Upper lobe of left lung (tissue), 6 donors: Measurements from ENCODE around the gene PRDM16. TPM values are rescaled to one million over a fixed set of nuclear protein-coding genes. Genes with fewer than 3 reads are reported as not detected.

Source experiments
- ATAC-seq, 2 donors: fragments of 200-7000 bp; cut with Tn5 transposase; one replicate each; pipeline ENCODE4 v1.9.1; 2022; ENCODE audit warnings: mild to moderate bottlenecking in 2 of 2, moderate library complexity in 2 of 2; ENCODE audit not compliant: low FRiP score in 2 of 2
- DNase-seq, 2 donors: peaks; one replicate each; pipeline ENCODE4 v3.0.0-alpha.2; 2019 to 2020
- H3K27ac ChIP-seq, 4 donors: fragments of 200-600 bp; sonication (generic); one replicate each; pipeline ENCODE4 v1.5.1; 2016 to 2019
- H3K27me3 ChIP-seq, 4 donors: fragments of 200-600 bp; sonication (generic); one replicate each; pipeline ENCODE4 v1.5.1; 2017 to 2019
- H3K36me3 ChIP-seq, 4 donors: fragments of 200-600 bp; sonication (generic); one replicate each; pipeline ENCODE4 v1.5.1; 2016 to 2019
- H3K4me1 ChIP-seq, 4 donors: fragments of 200-600 bp; sonication (generic); one replicate each; pipeline ENCODE4 v1.5.1; 2018 to 2019
- H3K4me3 ChIP-seq, 4 donors: fragments of 200-600 bp; sonication (generic); one replicate each; pipeline ENCODE4 v1.5.1; 2017 to 2019; ENCODE audit warnings: mild to moderate bottlenecking in 2 of 4, moderate library complexity in 1 of 4
- H3K9me3 ChIP-seq, 4 donors: fragments of 200-600 bp; sonication (generic); one replicate each; pipeline ENCODE4 v1.5.1; 2018 to 2019
- EP300 ChIP-seq, 4 donors: sonication (generic); formaldehyde crosslinking; IDR thresholded peaks; one replicate each; pipeline ENCODE4 v1.5.1; 2017; ENCODE audit warnings: antibody characterized with exemption in 4 of 4, control low read depth in 2 of 4
- POLR2A ChIP-seq, 4 donors: fragments of 450-650 bp; IDR thresholded peaks; one replicate each; pipeline ENCODE4 v1.5.1; 2016 to 2017; ENCODE audit warnings: antibody characterized with exemption in 4 of 4, mild to moderate bottlenecking in 2 of 4
- POLR2AphosphoS5 ChIP-seq, 2 donors: sonication (generic); formaldehyde crosslinking; IDR thresholded peaks; one replicate each; pipeline ENCODE4 v1.5.1; 2017; ENCODE audit warnings: antibody characterized with exemption in 2 of 2
- WGBS, 2 donors: methylation state at CpG; one replicate each; pipeline ENCODE4 v1.1.5; 2017 to 2018; 5-methylcytosine and 5-hydroxymethylcytosine counted together
- total RNA-seq, 6 donors: library from RNA; depleted of rRNA in 4 of 6; stranded (reverse); fragments of >200 nt in 4 of 6; gene quantifications; one replicate each; pipeline versions ENCODE4 v1.1.0 to v1.2.1, GENCODE V29; 2016 to 2021
- TF ChIP-seq, protein P1 (sequence below), 6 experiments: fragments of 450-650 bp in 4 of 6; fragments of 200-600 bp in 2 of 6; sonication (generic) in 2 of 6; IDR thresholded peaks; one replicate each; pipeline ENCODE4 v1.5.1; 2016 to 2019; ENCODE audit warnings: antibody characterized with exemption in 6 of 6
- donor health status: DM: no; HTN: no; CAD: no; lungs with moderate emphysema.
- donor health status: DM: no; HTN: yes; CAD: no; lungs with severe emphysema.

Gene PRDM16
- total RNA-seq, 6 donors from 2014 or later = 12.3 to 54.5 (median 21.2) TPM

DNA sequence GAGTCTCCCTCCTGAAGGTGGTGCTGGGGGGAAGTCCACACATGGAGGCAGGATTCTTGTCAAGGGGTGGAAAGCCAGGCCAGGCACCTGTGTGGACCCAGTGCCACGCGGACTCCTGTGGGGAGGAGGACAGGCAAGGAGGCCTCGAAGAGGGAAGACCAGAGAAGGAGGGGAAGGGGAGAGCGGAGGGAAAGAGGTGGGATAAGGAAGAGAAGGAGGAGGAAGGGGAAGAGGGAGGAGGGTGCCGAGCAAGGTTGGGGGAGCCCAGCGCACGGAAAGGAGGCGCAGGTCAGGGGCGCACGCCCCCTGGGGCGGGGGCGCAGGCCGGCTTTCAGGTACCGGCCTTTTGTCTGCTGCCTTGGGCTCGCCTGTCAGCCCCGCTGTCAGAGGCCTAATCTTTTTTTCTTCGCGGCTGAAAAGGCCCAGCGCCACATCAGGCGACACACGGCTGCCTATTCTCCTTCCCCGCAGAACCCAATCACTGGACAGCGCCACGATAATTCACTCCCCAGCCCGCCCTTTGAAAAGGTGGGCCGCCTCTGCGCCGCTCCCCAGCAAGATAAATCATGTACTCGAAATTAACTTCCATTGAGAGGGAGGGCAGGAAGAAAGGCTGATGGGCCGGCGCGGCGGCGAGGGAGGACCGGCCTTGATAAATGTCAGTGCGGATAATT, 42.5 kb downstream of the PRDM16 start:
- Histone ChIP-seq H3K4me3 (no peak overlapping the region), H3K4me1 (peaks cover 0 to 14% (median 0%) of the 10 kb centered on the region in 4 donors), H3K9me3 (peaks cover 0 to 5% (median 0%) of the 10 kb centered on the region in 4 donors), H3K27ac (no peak overlapping the region), H3K36me3 (no peaks in the 10 kb centered on the region), H3K27me3 (no peaks in the 10 kb centered on the region)
- ATAC-seq = no peak
- DNase-seq = peak in 1 of 2 donors; percentile 72
- TF ChIP-seq, protein P1, sequence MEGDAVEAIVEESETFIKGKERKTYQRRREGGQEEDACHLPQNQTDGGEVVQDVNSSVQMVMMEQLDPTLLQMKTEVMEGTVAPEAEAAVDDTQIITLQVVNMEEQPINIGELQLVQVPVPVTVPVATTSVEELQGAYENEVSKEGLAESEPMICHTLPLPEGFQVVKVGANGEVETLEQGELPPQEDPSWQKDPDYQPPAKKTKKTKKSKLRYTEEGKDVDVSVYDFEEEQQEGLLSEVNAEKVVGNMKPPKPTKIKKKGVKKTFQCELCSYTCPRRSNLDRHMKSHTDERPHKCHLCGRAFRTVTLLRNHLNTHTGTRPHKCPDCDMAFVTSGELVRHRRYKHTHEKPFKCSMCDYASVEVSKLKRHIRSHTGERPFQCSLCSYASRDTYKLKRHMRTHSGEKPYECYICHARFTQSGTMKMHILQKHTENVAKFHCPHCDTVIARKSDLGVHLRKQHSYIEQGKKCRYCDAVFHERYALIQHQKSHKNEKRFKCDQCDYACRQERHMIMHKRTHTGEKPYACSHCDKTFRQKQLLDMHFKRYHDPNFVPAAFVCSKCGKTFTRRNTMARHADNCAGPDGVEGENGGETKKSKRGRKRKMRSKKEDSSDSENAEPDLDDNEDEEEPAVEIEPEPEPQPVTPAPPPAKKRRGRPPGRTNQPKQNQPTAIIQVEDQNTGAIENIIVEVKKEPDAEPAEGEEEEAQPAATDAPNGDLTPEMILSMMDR (IDR thresholded peaks at IDR 0.05) = no peak
- TF ChIP-seq POLR2A (IDR thresholded peaks at IDR 0.05) = no peak
- TF ChIP-seq EP300 (IDR thresholded peaks at IDR 0.05) = no peak
- no peak for TF ChIP-seq POLR2AphosphoS5 (IDR thresholded peaks at IDR 0.05)
- 80 to 82% methylated on average over 36 of the region's 36 CpGs for WGBS, 2 donors

GRCh38 chr1:3112526-3112925, 43.5 kb downstream of the PRDM16 start:
- Histone ChIP-seq H3K9me3 (peaks cover 0 to 4% (median 0%) of the 10 kb centered on the region in 4 donors), H3K4me3 (no peak overlapping the region), H3K4me1 (peaks cover 0 to 14% (median 0%) of the 10 kb centered on the region in 4 donors), H3K27me3 (no peaks in the 10 kb centered on the region), H3K36me3 (no peaks in the 10 kb centered on the region), H3K27ac (peak overlapping the region in 1 of 4 donors; percentile 30)
- no peak for TF ChIP-seq POLR2A (IDR thresholded peaks at IDR 0.05)
- TF ChIP-seq, protein P1 (IDR thresholded peaks at IDR 0.05) = no peak
- ATAC-seq = no peak
- WGBS, 2 donors = 83 to 93% methylated on average over 2 to 9 of the region's 17 CpGs
- DNase-seq = peak in 1 of 2 donors; percentile 67

DNA sequence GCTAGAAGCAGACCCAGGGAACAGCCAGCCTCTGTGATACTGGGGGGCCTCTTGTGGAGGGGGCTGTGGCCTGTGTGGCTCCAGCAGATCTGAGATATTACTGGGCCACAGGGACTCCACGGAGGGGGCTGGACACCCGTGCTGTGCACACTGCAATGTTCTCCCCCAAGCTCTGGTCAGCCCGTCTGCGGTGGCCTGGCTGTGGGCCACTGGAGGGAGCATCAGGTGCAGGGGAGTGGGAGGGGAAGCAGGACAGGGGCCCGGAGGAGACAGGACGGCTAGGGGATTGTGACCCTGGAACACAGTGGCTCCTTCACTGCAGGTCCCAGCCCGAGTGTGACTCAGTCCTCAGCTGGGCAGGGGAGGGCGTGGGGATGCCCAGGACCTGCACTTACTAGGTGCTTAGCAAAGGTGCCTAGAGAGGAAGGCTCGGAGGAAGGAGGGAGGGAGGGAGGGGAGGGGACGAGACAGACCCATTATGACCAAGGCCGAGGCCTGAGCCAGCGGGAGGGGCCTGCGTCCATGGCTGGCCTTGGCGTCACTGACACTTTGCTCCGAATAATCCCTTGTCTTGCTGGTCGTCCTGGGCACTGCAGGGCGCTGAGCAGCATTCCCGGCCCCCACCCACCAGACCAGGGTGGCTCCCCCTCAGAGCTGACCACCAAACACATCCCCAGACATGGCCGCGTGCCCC, 44.2 kb downstream of the PRDM16 start:
- TF ChIP-seq POLR2AphosphoS5 (IDR thresholded peaks at IDR 0.05) = no peak
- TF ChIP-seq, protein P1 (IDR thresholded peaks at IDR 0.05) = no peak
- TF ChIP-seq POLR2A (IDR thresholded peaks at IDR 0.05) = no peak
- no peak for TF ChIP-seq EP300 (IDR thresholded peaks at IDR 0.05)
- Histone ChIP-seq H3K9me3 (no peaks in the 10 kb centered on the region), H3K36me3 (no peaks in the 10 kb centered on the region), H3K27me3 (no peaks in the 10 kb centered on the region), H3K27ac (peak overlapping the region in 2 of 4 donors; percentile 30 to 44), H3K4me3 (no peak overlapping the region), H3K4me1 (peaks cover 0 to 14% (median 0%) of the 10 kb centered on the region in 4 donors)
- ATAC-seq (peak in 1 of 2 donors; percentile 49), DNase-seq (peak in 1 of 2 donors; percentile 72)
- whole genome bisulfite sequencing, 2 donors = 48 to 77% methylated on average over 10 to 12 of the region's 20 CpGs

DNA sequence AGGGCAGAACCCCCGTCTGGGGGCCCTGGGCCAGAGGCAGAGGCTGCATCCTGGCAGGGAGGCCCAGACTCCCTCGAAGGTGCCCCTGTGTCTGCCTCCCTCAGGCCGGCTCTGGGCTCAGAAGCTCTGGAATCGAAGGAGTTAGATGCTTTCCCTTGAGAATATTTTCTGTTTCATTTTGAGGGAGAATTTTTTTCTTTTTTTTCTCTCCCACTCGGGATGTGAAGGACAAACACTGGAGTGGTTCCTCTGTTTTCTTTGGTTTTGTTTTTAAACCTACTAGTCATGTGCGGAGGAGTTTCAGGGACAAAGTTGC, 44.7 kb downstream of the PRDM16 start:
- DNase-seq = no peak
- no peaks in the 10 kb centered on the region for H3K36me3 ChIP-seq
- H3K27ac ChIP-seq = peak overlapping the region in 2 of 4 donors; percentile 30 to 44
- peaks cover 0 to 14% (median 0%) of the 10 kb centered on the region in 4 donors for H3K4me1 ChIP-seq
- 45 to 52% methylated on average over 5 of the region's 6 CpGs for WGBS, 2 donors
- no peak for TF ChIP-seq POLR2AphosphoS5 (IDR thresholded peaks at IDR 0.05)
- TF ChIP-seq, protein P1 (IDR thresholded peaks at IDR 0.05) = no peak
- no peak for TF ChIP-seq POLR2A (IDR thresholded peaks at IDR 0.05)
- no peak for TF ChIP-seq EP300 (IDR thresholded peaks at IDR 0.05)
- no peaks in the 10 kb centered on the region for H3K9me3 ChIP-seq
- ATAC-seq = no peak
- H3K27me3 ChIP-seq = no peaks in the 10 kb centered on the region
- no peak overlapping the region for H3K4me3 ChIP-seq
